DOHH2 (cell line): ENCODE data around the gene ZIC4.

ENCODE experiments used
- H3F3A ChIP-seq: fragments of 200-600 bp; sonication (generic), shearing (Covaris generic); 2 replicates; pipeline ENCODE4 v1.6.0; 2016; ENCODE audit warnings: antibody characterized with exemption, mild to moderate bottlenecking; ENCODE audit not compliant: control insufficient read depth, insufficient read depth
- H3K27ac ChIP-seq: fragments of 200-600 bp; sonication (generic); 2 replicates; pipeline ENCODE4 v1.5.1; 2014; ENCODE audit warnings: low read depth, mild to moderate bottlenecking, low read length, moderate library complexity
- H3K27me3 ChIP-seq: fragments of 200-600 bp; sonication (generic); 2 replicates; pipeline ENCODE4 v1.6.1; 2014; ENCODE audit warnings: mild to moderate bottlenecking, low read length, mixed read lengths; ENCODE audit not compliant: control insufficient read depth
- H3K36me3 ChIP-seq: fragments of 200-600 bp; sonication (generic); 2 replicates; pipeline ENCODE4 v1.6.1; 2014; ENCODE audit warnings: mild to moderate bottlenecking, low read length, moderate library complexity, mixed read lengths; ENCODE audit not compliant: control insufficient read depth
- H3K4me1 ChIP-seq: fragments of 200-600 bp; sonication (generic); 2 replicates; pipeline ENCODE4 v1.6.1; 2014; ENCODE audit warnings: mild to moderate bottlenecking, low read length, mixed read lengths; ENCODE audit not compliant: control insufficient read depth
- H3K4me2 ChIP-seq: fragments of 200-600 bp; sonication (generic); 2 replicates; pipeline ENCODE4 v1.6.0; 2014; ENCODE audit warnings: mild to moderate bottlenecking, low read length, moderate library complexity
- H3K4me3 ChIP-seq: fragments of 200-600 bp; sonication (generic); 2 replicates; pipeline ENCODE4 v1.5.1; 2014; ENCODE audit warnings: mild to moderate bottlenecking, low read length, mixed read lengths
- H3K79me2 ChIP-seq: fragments of 200-600 bp; sonication (generic); 2 replicates; pipeline ENCODE4 v1.6.1; 2014; ENCODE audit warnings: mild to moderate bottlenecking, low read length, mixed read lengths; ENCODE audit not compliant: control insufficient read depth
- H3K9me2 ChIP-seq: fragments of 200-600 bp; sonication (generic); replicated peaks from 2 replicates; pipeline ENCODE4 v1.6.1; 2014; ENCODE audit warnings: mild to moderate bottlenecking, low read length, mixed read lengths; ENCODE audit not compliant: control insufficient read depth
- H3K9me3 ChIP-seq: fragments of 200-600 bp; sonication (generic); 2 replicates; pipeline ENCODE4 v1.6.1; 2014; ENCODE audit warnings: antibody characterized with exemption, low read length, mixed read lengths; ENCODE audit not compliant: control insufficient read depth, insufficient read depth
- H4K20me1 ChIP-seq: fragments of 200-600 bp; sonication (generic); 2 replicates; pipeline ENCODE4 v1.6.0; 2014; ENCODE audit warnings: low read depth, mild to moderate bottlenecking, antibody characterized with exemption, low read length, moderate library complexity; ENCODE audit not compliant: control insufficient read depth, insufficient read depth
- EZH2phosphoT487 ChIP-seq: fragments of 200-600 bp; sonication (generic); IDR thresholded peaks from 2 replicates; pipeline ENCODE4 v1.6.1; 2017; ENCODE audit warnings: borderline replicate concordance, mild to moderate bottlenecking, antibody characterized with exemption, low read length, moderate library complexity, mixed read lengths
- TF ChIP-seq, protein P1 (sequence below): fragments of 200-600 bp; sonication (generic); IDR thresholded peaks from one replicate; pipeline ENCODE4 v1.5.1; 2014; ENCODE audit warnings: antibody characterized with exemption, mild to moderate bottlenecking, low read depth, low read length; ENCODE audit not compliant: poor library complexity, severe bottlenecking

ZIC4 gene

DNA sequence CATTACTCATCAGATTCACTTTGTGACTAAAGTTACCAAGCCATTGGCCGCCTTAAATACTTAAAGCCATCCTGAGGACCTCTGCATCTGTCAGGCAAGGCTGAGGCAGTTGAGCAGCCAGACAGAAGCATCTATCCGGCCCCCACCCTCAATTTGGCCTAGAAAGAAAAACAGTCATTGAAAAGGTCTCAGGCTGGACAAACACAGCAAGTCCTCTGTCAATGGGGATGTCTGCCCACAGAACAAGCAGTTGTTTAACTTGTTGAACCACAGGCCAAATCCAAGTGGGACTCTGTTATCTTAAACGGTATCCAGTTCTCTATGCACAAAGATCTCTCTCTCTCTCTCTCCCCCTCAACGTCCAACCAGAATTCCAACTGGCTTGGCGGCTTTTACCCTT is 2.8 kb downstream of the ZIC4 start:
- no peaks in the 10 kb centered on the region for H3F3A ChIP-seq
- TF ChIP-seq, protein P1, sequence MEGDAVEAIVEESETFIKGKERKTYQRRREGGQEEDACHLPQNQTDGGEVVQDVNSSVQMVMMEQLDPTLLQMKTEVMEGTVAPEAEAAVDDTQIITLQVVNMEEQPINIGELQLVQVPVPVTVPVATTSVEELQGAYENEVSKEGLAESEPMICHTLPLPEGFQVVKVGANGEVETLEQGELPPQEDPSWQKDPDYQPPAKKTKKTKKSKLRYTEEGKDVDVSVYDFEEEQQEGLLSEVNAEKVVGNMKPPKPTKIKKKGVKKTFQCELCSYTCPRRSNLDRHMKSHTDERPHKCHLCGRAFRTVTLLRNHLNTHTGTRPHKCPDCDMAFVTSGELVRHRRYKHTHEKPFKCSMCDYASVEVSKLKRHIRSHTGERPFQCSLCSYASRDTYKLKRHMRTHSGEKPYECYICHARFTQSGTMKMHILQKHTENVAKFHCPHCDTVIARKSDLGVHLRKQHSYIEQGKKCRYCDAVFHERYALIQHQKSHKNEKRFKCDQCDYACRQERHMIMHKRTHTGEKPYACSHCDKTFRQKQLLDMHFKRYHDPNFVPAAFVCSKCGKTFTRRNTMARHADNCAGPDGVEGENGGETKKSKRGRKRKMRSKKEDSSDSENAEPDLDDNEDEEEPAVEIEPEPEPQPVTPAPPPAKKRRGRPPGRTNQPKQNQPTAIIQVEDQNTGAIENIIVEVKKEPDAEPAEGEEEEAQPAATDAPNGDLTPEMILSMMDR, result no peak
- no peak for TF ChIP-seq EZH2phosphoT487
- no peaks in the 10 kb centered on the region for H3K9me3 ChIP-seq
- H3K36me3 ChIP-seq, result no peaks in the 10 kb centered on the region
- H3K4me1 ChIP-seq, result no peaks in the 10 kb centered on the region
- H3K4me3 ChIP-seq, result no peak overlapping the region
- no peak overlapping the region for H3K27ac ChIP-seq
- no peak overlapping the region for H3K4me2 ChIP-seq
- H3K27me3 ChIP-seq, result no peaks in the 10 kb centered on the region
- H4K20me1 ChIP-seq, result no peaks in the 10 kb centered on the region
- H3K9me2 ChIP-seq, result no peaks in the 10 kb centered on the region
- H3K79me2 ChIP-seq, result no peaks in the 10 kb centered on the region

DNA sequence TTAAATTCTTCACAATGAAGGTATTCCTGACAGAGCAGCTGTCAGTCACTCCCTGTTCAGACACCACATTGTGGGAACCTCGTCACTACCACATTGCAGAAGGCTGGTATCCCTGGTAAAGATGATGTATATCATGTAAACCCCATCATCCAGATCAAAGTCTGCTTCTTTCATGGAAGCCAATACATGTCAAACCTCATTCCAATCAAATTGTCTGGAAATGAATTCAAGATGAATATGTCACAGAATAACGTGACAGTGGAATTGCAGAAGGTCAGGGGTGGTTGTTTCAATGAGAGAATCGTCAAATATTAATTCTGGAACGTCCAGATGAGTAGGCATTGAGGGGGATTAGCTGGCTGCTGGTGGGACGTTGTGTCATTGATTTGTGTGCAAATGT is 4.2 kb downstream of the ZIC4 start:
- no peaks in the 10 kb centered on the region for H3K36me3 ChIP-seq
- no peaks in the 10 kb centered on the region for H3K79me2 ChIP-seq
- H4K20me1 ChIP-seq, result no peaks in the 10 kb centered on the region
- H3K4me2 ChIP-seq, result no peak overlapping the region
- H3K9me2 ChIP-seq, result no peaks in the 10 kb centered on the region
- H3K27ac ChIP-seq, result no peak overlapping the region
- no peaks in the 10 kb centered on the region for H3K4me1 ChIP-seq
- peaks cover 3% of the 10 kb centered on the region; the same call in 1 of the 2 replicates for H3K9me3 ChIP-seq
- TF ChIP-seq EZH2phosphoT487, result no peak
- TF ChIP-seq, protein P1, result no peak
- H3K4me3 ChIP-seq, result no peak overlapping the region
- H3F3A ChIP-seq, result no peaks in the 10 kb centered on the region
- H3K27me3 ChIP-seq, result no peaks in the 10 kb centered on the region

DNA sequence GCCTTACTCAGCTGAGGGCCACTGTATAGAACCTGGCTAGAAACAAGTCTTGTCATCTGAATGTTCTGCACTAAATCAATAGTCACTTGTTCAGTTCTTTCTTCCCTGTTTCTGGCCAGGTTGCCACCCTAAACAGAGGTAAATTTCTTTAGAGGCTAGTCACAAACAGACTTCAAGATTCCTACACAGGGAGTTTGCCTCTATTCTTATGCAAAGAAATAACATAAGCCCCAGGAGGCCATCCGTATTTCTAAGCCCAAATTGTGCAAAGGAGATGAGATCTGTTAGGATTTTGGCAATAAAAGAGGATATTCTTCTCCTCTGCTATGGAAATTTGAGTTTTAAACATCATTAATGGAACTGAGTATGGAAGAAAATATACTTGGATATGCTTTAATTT is 4.9 kb downstream of the ZIC4 start:
- H3K36me3 ChIP-seq, result no peaks in the 10 kb centered on the region
- TF ChIP-seq, protein P1, result no peak
- no peak for TF ChIP-seq EZH2phosphoT487
- peaks cover 5% of the 10 kb centered on the region; the same call in 1 of the 2 replicates for H3K9me3 ChIP-seq
- H3K27me3 ChIP-seq, result no peaks in the 10 kb centered on the region
- H3K4me2 ChIP-seq, result no peak overlapping the region
- H3K4me3 ChIP-seq, result no peak overlapping the region
- H3F3A ChIP-seq, result no peaks in the 10 kb centered on the region
- no peaks in the 10 kb centered on the region for H3K4me1 ChIP-seq
- H3K9me2 ChIP-seq, result no peaks in the 10 kb centered on the region
- no peaks in the 10 kb centered on the region for H3K79me2 ChIP-seq
- H3K27ac ChIP-seq, result no peak overlapping the region
- no peaks in the 10 kb centered on the region for H4K20me1 ChIP-seq
